Skeletal muscle cell (primary cell): ENCODE results near the gene LMOD2.

ENCODE experiments used
- DNase-seq: peaks from one replicate; pipeline ENCODE4 v3.0.0-alpha.2; 2010; ENCODE audit warnings: low read depth
- H3K4me3 ChIP-seq: 2 replicates; pipeline ENCODE4 v1.5.1; 2011; ENCODE audit warnings: low read depth, mild to moderate bottlenecking, control low read depth, low read length, moderate library complexity

LMOD2 gene

GRCh38 chr7:123705211-123705901 is 49.7 kb downstream of the LMOD2 start:
- DNase-seq: no peak
- no peak overlapping the region for H3K4me3 ChIP-seq

- DNase-seq: no peak
- H3K4me3 ChIP-seq: no peak overlapping the region
Measured at GRCh38 chr7:123709525-123709924, 53.9 kb downstream of the LMOD2 start.

- no peak overlapping the region for H3K4me3 ChIP-seq
- no peak for DNase-seq
Measured at GRCh38 chr7:123710683-123711082, 55.0 kb downstream of the LMOD2 start.

DNA sequence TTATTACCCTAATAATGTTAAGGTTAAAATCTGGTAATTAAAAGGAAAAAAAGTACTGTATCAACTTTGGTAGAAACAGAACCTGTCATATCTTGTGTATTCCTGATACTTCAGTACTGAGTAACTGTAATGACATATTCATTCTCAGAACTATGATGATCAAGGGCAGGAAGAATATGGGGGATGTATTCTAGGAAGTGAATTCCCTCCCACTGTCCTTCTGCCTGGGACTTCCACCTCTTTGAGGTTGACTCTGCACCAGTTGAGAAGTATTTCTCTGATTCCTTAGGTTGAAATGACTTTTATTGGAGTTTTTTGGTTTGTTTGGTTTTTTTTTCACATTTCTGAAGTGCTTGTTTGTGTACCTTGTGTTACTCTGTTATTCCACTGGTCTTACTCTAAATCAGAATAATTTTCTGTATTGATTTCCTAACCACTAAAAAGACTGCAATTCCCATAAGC is 56.2 kb downstream of the LMOD2 start:
- no peak for DNase-seq
- no peak overlapping the region for H3K4me3 ChIP-seq

DNA sequence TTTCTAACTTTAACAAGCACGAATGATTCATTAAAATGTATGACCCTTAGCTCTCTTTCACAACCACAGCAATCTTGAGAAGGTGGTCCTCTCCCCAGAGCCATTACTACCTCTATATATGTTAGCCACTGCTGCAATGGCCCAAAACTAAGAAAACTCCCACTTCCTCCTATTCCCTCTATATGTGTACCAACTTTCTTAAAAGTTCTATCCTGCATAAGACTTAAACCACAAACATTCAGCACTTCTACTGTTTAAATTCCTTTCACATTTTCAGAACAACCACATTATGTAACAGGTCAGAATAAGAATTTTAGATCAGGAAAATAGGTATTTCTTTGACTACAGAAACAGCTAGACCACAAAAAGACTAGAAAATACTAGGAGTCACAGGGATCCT is 57.0 kb downstream of the LMOD2 start:
- DNase-seq: peak; percentile 37

More for the DNA sequence above, 57.0 kb downstream of the LMOD2 start:
- no peak overlapping the region for H3K4me3 ChIP-seq
